HFF-Myc (cell line): Measurements from ENCODE around the gene KIF2C.

Experiments used
- DNase-seq: peaks from one replicate; pipeline ENCODE4 v3.0.0-alpha.2; 2011; ENCODE audit warnings: low read depth; ENCODE audit errors: extremely low read depth
- H3K4me3 ChIP-seq: replicated peaks from 2 replicates; pipeline ENCODE4 v1.5.1; 2011; ENCODE audit warnings: low read depth, mild to moderate bottlenecking, control low read depth, low read length
- TF ChIP-seq, protein P1 (sequence below): IDR thresholded peaks from 2 replicates; pipeline ENCODE4 v1.5.1; 2012; ENCODE audit warnings: mild to moderate bottlenecking, low read depth, low read length, control low read depth; ENCODE audit errors: missing control alignments

KIF2C gene

DNA sequence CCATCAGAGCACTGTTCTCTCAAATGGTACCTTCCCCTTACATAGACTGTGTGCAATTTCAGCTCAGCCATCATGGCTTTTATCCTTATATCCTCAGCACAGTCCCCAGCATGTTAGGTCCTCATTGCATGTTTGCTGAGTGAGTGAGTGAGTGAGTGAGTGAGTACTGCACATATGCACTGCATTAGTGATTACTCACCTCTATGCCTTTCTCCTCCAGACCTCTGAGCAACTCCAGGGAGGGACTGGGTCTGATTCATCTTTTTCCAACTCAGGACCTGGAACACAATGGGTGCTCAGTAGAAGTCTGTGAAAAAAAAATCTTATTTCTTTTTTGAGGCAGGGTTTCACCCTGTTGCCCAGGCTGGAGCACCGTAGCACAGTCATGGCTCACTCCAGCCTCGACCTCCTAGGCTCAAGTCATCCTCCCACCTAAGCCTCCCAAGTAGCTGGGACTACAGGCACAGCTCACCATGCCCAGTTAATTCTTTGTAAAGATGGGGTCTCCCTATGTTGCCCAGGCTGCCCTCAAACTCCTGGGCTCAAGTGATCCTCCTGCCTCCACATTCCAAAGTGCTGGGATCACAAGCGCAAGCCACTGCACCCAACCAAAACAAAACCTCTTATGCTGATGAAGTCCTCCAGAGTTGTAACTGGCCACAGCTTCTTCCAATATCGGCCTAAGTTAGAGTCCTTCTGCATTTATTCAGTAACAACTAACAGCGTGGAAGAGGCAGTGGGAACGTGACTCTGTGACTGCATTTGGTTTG lies 32.3 kb upstream of the KIF2C start:
- peak; percentile 79 for DNase-seq
- TF ChIP-seq, protein P1, sequence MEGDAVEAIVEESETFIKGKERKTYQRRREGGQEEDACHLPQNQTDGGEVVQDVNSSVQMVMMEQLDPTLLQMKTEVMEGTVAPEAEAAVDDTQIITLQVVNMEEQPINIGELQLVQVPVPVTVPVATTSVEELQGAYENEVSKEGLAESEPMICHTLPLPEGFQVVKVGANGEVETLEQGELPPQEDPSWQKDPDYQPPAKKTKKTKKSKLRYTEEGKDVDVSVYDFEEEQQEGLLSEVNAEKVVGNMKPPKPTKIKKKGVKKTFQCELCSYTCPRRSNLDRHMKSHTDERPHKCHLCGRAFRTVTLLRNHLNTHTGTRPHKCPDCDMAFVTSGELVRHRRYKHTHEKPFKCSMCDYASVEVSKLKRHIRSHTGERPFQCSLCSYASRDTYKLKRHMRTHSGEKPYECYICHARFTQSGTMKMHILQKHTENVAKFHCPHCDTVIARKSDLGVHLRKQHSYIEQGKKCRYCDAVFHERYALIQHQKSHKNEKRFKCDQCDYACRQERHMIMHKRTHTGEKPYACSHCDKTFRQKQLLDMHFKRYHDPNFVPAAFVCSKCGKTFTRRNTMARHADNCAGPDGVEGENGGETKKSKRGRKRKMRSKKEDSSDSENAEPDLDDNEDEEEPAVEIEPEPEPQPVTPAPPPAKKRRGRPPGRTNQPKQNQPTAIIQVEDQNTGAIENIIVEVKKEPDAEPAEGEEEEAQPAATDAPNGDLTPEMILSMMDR: no peak
- no peak overlapping the region for H3K4me3 ChIP-seq

GRCh38 chr1:44707959-44708831 lies 31.4 kb upstream of the KIF2C start:
- peak; percentile 24 for DNase-seq
- H3K4me3 ChIP-seq: no peak overlapping the region
- TF ChIP-seq, protein P1: peak; percentile 51

- DNase-seq: no peak
Measured at GRCh38 chr1:44713321-44713781, 26.3 kb upstream of the KIF2C start.

DNA sequence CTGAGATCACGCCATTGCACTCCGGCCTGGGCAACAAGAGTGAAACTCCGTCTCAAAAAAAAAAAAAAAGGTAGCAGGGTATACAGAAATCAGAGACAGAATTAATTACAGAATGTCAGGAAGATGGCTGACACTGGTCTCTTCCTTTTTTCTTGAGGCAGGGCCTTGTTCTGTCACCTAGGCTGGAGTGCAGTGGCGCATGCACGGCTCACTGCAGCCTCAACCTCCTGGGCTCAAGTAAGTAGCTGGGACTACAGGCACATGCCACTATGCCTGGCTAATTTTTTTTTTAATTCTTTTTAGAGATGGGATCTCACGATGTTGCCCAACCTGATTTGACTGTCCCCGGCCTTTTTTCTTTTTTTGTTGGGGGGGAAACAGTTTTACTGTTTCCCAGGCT lies 25.1 kb upstream of the KIF2C start:
- H3K4me3 ChIP-seq: no peak overlapping the region
- TF ChIP-seq, protein P1: no peak
- DNase-seq: no peak

More at GRCh38 chr1:44713321-44713781, 26.3 kb upstream of the KIF2C start:
- TF ChIP-seq, protein P1: no peak
- H3K4me3 ChIP-seq: no peak overlapping the region

- no peak overlapping the region for H3K4me3 ChIP-seq
- no peak for DNase-seq
- TF ChIP-seq, protein P1: peak; percentile 97
Measured at GRCh38 chr1:44714944-44715571, 24.6 kb upstream of the KIF2C start.

- H3K4me3 ChIP-seq: no peak overlapping the region
- no peak for DNase-seq
- TF ChIP-seq, protein P1: no peak
Measured at GRCh38 chr1:44717156-44717555, 22.5 kb upstream of the KIF2C start.
